ENCODE data around the gene OR8A1.

OR8A1 gene
- total RNA-seq, result 0 reads per million in 3 donors

DNA sequence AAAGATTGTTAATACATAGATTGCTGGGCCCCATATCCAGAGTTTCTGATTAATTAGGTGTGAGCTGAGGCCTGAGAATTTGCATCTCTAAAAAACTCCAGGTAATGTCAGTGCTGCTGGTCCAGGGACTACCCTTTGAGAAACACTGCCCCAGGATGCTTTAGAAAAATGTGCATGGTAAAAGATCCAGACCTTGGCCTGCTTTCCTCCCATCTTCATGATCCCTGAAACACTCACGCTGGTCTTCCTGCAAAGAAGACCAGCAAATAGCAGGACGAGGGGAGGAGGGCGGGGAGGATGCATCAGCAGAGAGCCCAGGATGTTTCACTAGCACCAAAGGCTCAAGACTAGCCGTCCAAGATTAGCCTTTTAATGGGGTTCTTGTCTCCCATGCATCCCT is at the start of gene OR8A1:
TSS of gene OR8A1 (plus strand) at position 301 of the 400 bp plus-strand sequence. CDS start 123 bp downstream, outside the sequence.
- DNase-seq, result no peak
- H3K27me3 ChIP-seq (replicated peaks; ENCODE audit: control insufficient read depth, insufficient read depth, low read length, poor library complexity, severe bottlenecking), result no peaks in the 10 kb centered on the region

DNA sequence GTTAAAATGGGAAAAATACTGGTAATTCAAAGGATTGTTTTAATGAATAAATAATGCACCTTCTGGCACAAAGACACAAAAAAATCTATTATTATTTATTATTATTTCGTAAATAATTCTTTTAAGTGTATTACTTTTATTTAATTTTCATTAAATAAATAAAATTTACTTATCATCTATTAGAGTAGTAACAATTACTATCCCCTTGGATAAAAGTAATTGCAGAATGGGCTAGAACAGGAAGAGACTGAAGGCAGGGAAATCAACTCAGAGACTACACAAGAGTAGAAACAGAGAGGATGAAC is 49.3 kb upstream of the OR8A1 start:
- Histone ChIP-seq H3K27me3 (replicated peaks; ENCODE audit: control insufficient read depth, insufficient read depth, low read length, poor library complexity, severe bottlenecking) (no peaks in the 10 kb centered on the region), H3K36me3 (ENCODE audit: control insufficient read depth, insufficient read depth, low read length) (no peaks in the 10 kb centered on the region), H3K9me3 (ENCODE audit: control insufficient read depth, low read length) (no peaks in the 10 kb centered on the region), H3K4me3 (ENCODE audit: insufficient read depth, low read depth, low read length, poor library complexity, severe bottlenecking) (no peak overlapping the region), H3K27ac (ENCODE audit: insufficient read depth, low read length, poor library complexity, severe bottlenecking) (no peak overlapping the region), H3K4me1 (ENCODE audit: control insufficient read depth, insufficient read depth, low read length, poor library complexity, severe bottlenecking) (no peaks in the 10 kb centered on the region)
- DNase-seq, result no peak

More for the DNA sequence above, at the start of gene OR8A1:
- H3K9me3 ChIP-seq (ENCODE audit: control insufficient read depth, low read length), result no peaks in the 10 kb centered on the region
- no peak within 1 kb of the TSS for H3K27ac ChIP-seq (ENCODE audit: insufficient read depth, low read length, poor library complexity, severe bottlenecking)
- H3K36me3 ChIP-seq (ENCODE audit: control insufficient read depth, insufficient read depth, low read length), result no peaks in the 10 kb centered on the region
- no peak within 1 kb of the TSS for H3K4me3 ChIP-seq (ENCODE audit: insufficient read depth, low read depth, low read length, poor library complexity, severe bottlenecking)
- H3K4me1 ChIP-seq (ENCODE audit: control insufficient read depth, insufficient read depth, low read length, poor library complexity, severe bottlenecking), result no peaks in the 10 kb centered on the region

DNA sequence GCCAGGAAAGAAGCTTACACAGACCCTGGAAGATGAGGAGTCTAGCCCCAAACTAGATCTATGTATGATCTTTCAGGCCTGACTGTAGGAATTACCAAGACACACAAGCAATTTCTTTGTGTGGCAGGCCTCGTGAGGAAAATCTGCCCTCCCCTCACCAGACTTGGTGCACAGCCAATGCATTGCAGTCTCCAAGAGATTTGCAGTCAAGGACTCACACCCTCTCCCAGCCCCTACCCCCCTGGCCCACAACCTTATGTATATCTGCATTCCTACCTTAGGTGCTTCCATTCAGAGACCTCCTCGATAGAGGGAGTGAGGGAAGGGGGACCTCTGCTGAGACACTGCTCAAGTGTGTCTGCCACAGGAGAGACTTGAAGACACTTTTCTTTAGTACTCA is 36.2 kb upstream of the OR8A1 start:
- H3K4me3 ChIP-seq (ENCODE audit: insufficient read depth, low read depth, low read length, poor library complexity, severe bottlenecking), result no peak overlapping the region
- no peaks in the 10 kb centered on the region for H3K36me3 ChIP-seq (ENCODE audit: control insufficient read depth, insufficient read depth, low read length)
- H3K4me1 ChIP-seq (ENCODE audit: control insufficient read depth, insufficient read depth, low read length, poor library complexity, severe bottlenecking), result no peaks in the 10 kb centered on the region
- H3K9me3 ChIP-seq (ENCODE audit: control insufficient read depth, low read length), result no peaks in the 10 kb centered on the region
- no peaks in the 10 kb centered on the region for H3K27me3 ChIP-seq (replicated peaks; ENCODE audit: control insufficient read depth, insufficient read depth, low read length, poor library complexity, severe bottlenecking)
- DNase-seq, result no peak
- H3K27ac ChIP-seq (ENCODE audit: insufficient read depth, low read length, poor library complexity, severe bottlenecking), result no peak overlapping the region

DNA sequence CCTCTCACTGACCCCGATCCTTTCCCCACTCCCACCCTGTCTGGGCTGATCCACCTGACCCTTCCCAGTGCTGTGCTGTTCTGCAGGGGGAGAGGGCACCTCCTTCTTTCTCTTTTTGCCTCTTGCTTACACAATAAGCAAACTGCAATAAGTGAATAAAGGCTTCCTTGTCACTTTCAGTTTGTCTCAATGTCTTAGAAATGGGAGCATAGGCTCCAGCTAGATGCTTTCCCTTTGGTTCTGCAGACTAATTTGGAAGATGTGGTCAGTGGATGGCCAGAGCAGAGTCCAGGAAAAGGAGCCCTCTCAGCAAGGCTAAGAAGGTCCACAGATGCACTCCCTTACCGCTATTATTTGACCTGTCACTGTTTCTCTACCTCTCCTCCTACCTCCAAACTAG is 35.7 kb upstream of the OR8A1 start:
- DNase-seq, result no peak
- no peaks in the 10 kb centered on the region for H3K4me1 ChIP-seq (ENCODE audit: control insufficient read depth, insufficient read depth, low read length, poor library complexity, severe bottlenecking)
- H3K27ac ChIP-seq (ENCODE audit: insufficient read depth, low read length, poor library complexity, severe bottlenecking), result no peak overlapping the region
- no peaks in the 10 kb centered on the region for H3K9me3 ChIP-seq (ENCODE audit: control insufficient read depth, low read length)
- no peaks in the 10 kb centered on the region for H3K36me3 ChIP-seq (ENCODE audit: control insufficient read depth, insufficient read depth, low read length)
- no peak overlapping the region for H3K4me3 ChIP-seq (ENCODE audit: insufficient read depth, low read depth, low read length, poor library complexity, severe bottlenecking)
- H3K27me3 ChIP-seq (replicated peaks; ENCODE audit: control insufficient read depth, insufficient read depth, low read length, poor library complexity, severe bottlenecking), result no peaks in the 10 kb centered on the region

DNA sequence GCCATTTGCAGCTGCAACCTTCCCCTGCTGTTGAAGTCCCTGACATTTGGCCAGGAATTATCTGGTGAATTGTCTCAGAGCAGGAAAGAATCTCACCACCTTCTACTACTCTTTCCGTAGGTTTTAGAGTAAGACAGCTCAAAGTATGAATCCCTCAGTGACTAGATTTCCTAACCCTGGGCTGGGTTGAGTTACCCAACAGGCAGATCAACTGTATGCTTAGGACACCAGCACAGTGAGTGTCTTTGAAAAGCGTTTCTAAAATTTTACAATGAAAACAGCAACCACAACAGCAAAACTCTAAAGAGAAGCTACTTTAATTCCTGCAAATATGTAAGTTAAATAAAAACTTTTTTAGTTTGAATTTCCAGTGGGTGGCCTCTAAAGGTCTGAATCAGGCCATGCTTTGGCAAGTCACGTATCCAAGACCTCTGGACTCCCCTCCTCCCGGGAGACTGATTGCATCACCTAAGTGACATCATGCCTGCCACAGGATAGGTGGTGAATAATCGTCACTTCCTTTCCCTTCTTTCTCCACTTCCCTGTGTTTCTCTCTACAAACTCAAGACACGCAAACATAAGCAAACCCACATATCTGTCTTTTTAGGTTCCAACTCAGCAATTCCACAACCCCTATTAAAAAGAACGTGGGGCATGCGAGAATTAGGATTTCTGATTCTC is 34.1 kb upstream of the OR8A1 start:
- Histone ChIP-seq H3K4me1 (ENCODE audit: control insufficient read depth, insufficient read depth, low read length, poor library complexity, severe bottlenecking) (no peaks in the 10 kb centered on the region), H3K36me3 (ENCODE audit: control insufficient read depth, insufficient read depth, low read length) (no peaks in the 10 kb centered on the region), H3K4me3 (ENCODE audit: insufficient read depth, low read depth, low read length, poor library complexity, severe bottlenecking) (no peak overlapping the region), H3K27ac (ENCODE audit: insufficient read depth, low read length, poor library complexity, severe bottlenecking) (no peak overlapping the region), H3K9me3 (ENCODE audit: control insufficient read depth, low read length) (no peaks in the 10 kb centered on the region), H3K27me3 (replicated peaks; ENCODE audit: control insufficient read depth, insufficient read depth, low read length, poor library complexity, severe bottlenecking) (no peaks in the 10 kb centered on the region)
- no peak for DNase-seq

DNA sequence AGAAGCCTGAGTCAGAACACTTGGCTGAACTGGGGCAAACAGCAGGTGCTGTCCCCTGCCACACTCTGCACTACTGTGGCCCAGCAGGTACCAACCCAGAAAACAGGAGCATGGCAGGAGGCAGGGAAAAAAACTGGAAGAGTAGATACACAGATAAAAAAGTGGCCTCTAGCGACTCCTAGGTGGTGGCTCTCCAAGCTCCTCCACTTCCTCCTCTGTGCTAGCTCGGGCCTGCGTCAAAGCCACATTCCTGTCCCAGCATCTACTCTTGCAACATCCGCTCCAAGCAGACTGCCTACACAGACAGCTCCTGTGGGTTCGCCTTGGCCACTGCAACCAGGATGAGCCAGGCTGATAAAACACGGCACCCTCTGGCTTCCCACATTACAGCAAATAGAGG is 33.3 kb upstream of the OR8A1 start:
- Histone ChIP-seq H3K4me3 (ENCODE audit: insufficient read depth, low read depth, low read length, poor library complexity, severe bottlenecking) (no peak overlapping the region), H3K27ac (ENCODE audit: insufficient read depth, low read length, poor library complexity, severe bottlenecking) (no peak overlapping the region), H3K27me3 (replicated peaks; ENCODE audit: control insufficient read depth, insufficient read depth, low read length, poor library complexity, severe bottlenecking) (no peaks in the 10 kb centered on the region), H3K9me3 (ENCODE audit: control insufficient read depth, low read length) (no peaks in the 10 kb centered on the region), H3K36me3 (ENCODE audit: control insufficient read depth, insufficient read depth, low read length) (no peaks in the 10 kb centered on the region), H3K4me1 (ENCODE audit: control insufficient read depth, insufficient read depth, low read length, poor library complexity, severe bottlenecking) (no peaks in the 10 kb centered on the region)
- DNase-seq, result no peak

DNA sequence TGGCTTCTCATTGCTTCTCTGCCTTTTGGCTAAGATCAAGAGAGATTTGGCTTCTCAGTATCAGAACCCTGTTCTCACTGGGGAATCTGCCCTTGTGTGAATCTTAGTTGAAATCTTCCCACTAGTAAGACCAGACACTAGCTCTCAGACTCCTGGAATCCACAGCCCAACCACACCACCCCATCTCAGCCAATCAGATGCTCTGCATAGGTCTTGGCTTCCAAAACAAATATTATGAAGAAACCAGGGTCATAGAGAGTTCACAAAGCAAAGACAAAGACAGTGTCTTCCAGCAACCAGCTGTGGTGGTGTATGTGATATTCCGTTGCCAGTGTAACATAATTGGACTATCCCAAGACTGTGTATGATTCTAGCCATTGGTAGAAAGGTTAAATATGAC is 31.8 kb upstream of the OR8A1 start:
- no peaks in the 10 kb centered on the region for H3K27me3 ChIP-seq (replicated peaks; ENCODE audit: control insufficient read depth, insufficient read depth, low read length, poor library complexity, severe bottlenecking)
- no peaks in the 10 kb centered on the region for H3K36me3 ChIP-seq (ENCODE audit: control insufficient read depth, insufficient read depth, low read length)
- no peaks in the 10 kb centered on the region for H3K4me1 ChIP-seq (ENCODE audit: control insufficient read depth, insufficient read depth, low read length, poor library complexity, severe bottlenecking)
- no peak overlapping the region for H3K27ac ChIP-seq (ENCODE audit: insufficient read depth, low read length, poor library complexity, severe bottlenecking)
- no peaks in the 10 kb centered on the region for H3K9me3 ChIP-seq (ENCODE audit: control insufficient read depth, low read length)
- no peak for DNase-seq
- H3K4me3 ChIP-seq (ENCODE audit: insufficient read depth, low read depth, low read length, poor library complexity, severe bottlenecking), result no peak overlapping the region

DNA sequence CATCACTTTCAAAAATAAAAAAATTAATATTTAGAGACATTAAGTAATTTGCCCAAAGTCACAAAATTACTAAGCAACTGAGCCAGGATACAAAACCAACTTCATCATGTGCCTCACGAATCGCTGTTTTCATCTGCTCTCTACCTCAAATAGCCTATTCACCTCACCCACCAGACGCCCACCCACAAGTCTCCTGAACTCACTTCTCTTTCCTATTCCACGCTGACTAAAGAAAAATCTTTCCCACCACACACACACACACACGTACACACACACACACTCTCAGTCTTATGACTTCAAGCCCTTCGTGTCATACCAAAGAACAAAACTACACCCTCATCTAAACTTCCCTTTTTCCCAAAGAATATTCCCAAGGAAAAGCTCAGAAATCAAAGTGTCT is 28.6 kb upstream of the OR8A1 start:
- H3K9me3 ChIP-seq (ENCODE audit: control insufficient read depth, low read length), result no peaks in the 10 kb centered on the region

DNA sequence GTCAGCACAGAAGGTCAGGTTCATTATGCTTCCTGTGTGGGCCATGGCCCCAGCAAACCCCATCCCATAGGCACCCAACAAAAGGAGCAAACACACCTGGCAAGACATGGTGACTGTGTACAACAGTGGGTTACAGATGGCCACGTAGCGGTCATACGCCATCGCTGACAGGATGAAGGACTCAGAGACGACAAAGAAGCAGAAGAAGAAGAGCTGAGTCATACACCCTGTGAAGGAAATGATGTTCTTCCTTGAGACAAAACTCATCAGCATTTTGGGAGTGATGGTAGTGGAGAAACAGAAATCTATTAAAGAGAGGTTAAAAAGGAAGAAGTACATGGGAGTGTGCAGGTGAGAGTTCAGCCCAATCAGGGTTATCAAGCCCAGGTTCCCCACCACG is 26.7 kb upstream of the OR8A1 start:
- Histone ChIP-seq H3K4me1 (ENCODE audit: control insufficient read depth, insufficient read depth, low read length, poor library complexity, severe bottlenecking) (no peaks in the 10 kb centered on the region), H3K27ac (ENCODE audit: insufficient read depth, low read length, poor library complexity, severe bottlenecking) (no peak overlapping the region), H3K36me3 (ENCODE audit: control insufficient read depth, insufficient read depth, low read length) (no peaks in the 10 kb centered on the region), H3K4me3 (ENCODE audit: insufficient read depth, low read depth, low read length, poor library complexity, severe bottlenecking) (no peak overlapping the region), H3K9me3 (ENCODE audit: control insufficient read depth, low read length) (no peaks in the 10 kb centered on the region), H3K27me3 (replicated peaks; ENCODE audit: control insufficient read depth, insufficient read depth, low read length, poor library complexity, severe bottlenecking) (no peaks in the 10 kb centered on the region)
- no peak for DNase-seq

More for the DNA sequence above, 28.6 kb upstream of the OR8A1 start:
- Histone ChIP-seq H3K27me3 (replicated peaks; ENCODE audit: control insufficient read depth, insufficient read depth, low read length, poor library complexity, severe bottlenecking) (no peaks in the 10 kb centered on the region), H3K27ac (ENCODE audit: insufficient read depth, low read length, poor library complexity, severe bottlenecking) (no peak overlapping the region), H3K4me3 (ENCODE audit: insufficient read depth, low read depth, low read length, poor library complexity, severe bottlenecking) (no peak overlapping the region), H3K36me3 (ENCODE audit: control insufficient read depth, insufficient read depth, low read length) (no peaks in the 10 kb centered on the region), H3K4me1 (ENCODE audit: control insufficient read depth, insufficient read depth, low read length, poor library complexity, severe bottlenecking) (no peaks in the 10 kb centered on the region)
- DNase-seq, result no peak

DNA sequence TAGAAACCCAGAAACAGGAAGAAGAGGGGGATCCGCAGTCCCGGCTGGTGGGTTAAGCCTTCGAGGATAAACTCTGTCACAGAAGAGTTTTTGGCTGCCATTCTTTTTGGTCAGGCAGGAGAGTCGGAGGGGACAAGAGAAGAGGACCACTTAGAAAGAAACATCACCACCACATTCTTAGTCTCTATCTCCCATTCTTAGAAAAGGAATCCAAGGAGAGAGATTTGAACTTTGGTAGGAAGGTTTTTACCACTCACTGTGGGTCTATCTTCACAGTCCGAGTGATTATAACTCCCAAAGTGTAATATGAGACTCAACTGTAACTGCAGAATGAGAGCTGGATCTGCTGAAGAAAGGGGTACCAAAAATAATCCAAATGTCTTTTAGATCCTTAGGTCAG is 26.2 kb upstream of the OR8A1 start, which contains the start of gene OR8B12:
TSS of gene OR8B12 (minus strand) at position 101 of the 400 bp plus-strand sequence. CDS start at position 101, 0 bp downstream.
- Histone ChIP-seq H3K4me1 (ENCODE audit: control insufficient read depth, insufficient read depth, low read length, poor library complexity, severe bottlenecking) (no peaks in the 10 kb centered on the region), H3K27ac (ENCODE audit: insufficient read depth, low read length, poor library complexity, severe bottlenecking) (no peak within 1 kb of the TSS), H3K4me3 (ENCODE audit: insufficient read depth, low read depth, low read length, poor library complexity, severe bottlenecking) (no peak within 1 kb of the TSS), H3K36me3 (ENCODE audit: control insufficient read depth, insufficient read depth, low read length) (no peaks in the 10 kb centered on the region), H3K9me3 (ENCODE audit: control insufficient read depth, low read length) (no peaks in the 10 kb centered on the region), H3K27me3 (replicated peaks; ENCODE audit: control insufficient read depth, insufficient read depth, low read length, poor library complexity, severe bottlenecking) (no peaks in the 10 kb centered on the region)
- no peak for DNase-seq
